ENCODE results near the gene TRPM2.

Gene TRPM2

DNA sequence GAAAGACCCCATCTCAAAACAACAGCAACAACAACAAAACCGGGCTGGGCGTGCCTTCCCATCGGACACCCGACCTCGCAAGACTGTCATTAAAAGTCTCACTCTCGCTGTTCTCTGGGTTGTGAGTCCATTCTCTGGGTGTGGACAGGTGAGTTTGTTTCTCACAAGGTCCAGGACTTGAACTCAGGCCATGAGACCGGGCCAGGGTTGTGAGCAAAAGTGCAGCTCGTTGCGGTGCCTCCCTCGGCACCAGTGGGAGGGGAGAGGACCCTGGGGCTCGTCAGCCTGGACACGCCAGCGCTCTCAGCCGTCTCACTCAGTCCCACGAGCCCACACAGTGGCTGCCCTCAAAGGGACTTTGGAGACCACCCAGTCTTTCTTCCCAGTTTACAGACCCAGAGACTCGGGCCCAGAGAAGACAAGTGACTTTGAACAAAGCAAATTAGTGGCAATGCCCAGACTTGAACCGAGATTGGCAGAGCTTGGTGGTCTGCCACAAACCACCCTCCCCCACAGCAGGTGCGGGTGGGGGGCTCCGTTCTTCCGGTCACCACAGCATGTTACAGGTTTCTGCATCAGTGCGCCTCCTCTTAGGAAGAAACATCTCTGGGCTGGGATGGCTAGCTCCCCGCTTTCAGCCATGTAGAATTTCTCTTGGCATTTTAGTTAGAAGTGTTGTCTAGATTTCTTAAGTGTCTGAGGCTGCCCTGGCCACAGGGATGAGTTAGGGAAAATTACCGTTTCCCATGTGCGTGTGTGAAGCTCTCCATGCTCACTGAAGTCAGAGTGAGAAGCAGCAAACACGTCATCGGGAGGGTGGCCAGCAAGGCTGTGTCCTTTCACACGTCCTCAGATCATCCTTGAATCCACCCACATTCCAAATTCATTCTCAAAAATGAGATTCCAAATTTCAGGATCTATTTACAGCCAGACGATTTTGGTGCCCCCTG is 130.1 kb downstream of the TRPM2 start:
- no peak for DNase-seq (ENCODE audit: low spot score)

DNA sequence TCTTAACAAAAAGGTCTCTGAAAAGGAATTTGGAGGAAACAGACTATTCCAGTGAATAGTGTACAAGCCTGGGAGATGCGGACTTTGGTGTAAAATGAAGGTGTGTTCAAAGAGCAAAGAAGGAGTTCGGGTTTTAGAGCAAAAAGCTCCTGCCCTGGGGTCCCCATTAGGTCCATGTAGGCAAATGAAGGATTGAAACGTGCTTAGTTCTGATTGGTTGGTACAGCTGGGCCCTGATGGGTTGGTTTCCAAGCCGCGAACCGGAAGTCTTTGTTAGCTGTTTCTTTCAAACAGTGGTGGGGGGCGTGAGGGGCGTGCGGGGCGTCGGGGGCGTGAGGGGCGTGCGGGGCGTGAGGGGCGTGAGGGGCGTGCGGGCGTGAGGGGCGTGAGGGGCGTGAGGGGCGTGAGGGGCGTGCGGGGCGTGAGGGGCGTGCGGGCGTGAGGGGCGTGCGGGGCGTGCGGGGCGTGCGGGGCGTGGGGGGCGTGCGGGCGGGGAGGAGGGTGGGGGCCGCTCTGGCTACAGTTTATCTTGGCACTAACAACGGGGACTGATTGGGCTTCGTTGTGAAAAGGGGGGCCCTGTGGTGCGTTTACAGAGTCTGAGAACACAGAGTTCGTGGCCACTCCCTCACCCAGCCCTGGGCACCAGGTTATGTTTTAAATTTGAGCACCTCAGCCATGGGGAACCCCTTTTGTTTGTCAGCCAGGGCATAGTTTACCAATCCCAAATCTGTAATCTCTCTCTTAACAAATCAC is 131.3 kb downstream of the TRPM2 start:
- DNase-seq (ENCODE audit: low spot score): no peak

DNA sequence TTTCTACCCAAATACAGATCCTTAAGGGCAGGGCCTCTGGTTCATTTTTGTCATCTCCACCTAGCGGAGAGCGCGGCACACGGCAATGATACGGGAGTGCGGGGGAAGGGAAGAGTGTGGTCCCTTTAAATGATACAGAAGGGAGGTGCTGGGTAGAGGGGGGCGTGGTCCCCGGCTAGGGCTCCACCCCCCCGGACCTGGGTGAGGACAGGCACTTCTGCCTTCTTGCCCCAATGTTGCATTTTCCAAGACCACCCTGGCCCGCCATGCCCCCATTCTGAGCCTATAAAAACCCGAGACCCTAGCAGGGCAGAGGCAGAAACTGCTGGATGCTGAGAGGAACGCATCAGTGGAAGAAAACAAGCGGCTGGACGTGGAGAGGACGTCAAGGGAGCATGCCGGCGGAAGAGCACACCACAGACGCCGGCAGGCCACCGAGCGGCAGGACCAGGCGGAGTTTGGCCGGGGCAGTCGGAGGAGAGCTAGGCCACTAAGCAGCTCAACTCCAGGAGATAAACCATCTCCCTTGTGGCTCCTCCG is 131.9 kb downstream of the TRPM2 start:
- no peak for DNase-seq (ENCODE audit: low spot score)

DNA sequence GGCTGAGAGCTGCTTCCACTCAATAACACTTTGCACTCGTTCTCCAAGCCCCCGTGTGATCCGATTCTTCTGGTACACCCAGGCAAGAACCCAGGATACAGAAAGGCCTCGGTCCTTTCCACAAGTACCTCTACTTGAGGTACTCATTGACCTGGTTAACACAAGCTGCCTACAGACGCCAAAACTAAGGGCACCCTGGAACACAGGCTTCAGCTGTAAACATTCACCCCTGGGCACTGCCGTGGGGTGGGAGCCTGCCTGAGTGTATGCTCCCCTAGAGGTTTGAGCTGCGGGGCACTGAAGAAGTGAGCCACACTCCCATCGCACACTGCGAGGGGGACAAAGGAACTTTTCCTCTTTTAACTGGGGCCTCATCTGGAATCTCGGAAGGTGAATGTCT is 132.4 kb downstream of the TRPM2 start:
- no peak for DNase-seq (ENCODE audit: low spot score)

DNA sequence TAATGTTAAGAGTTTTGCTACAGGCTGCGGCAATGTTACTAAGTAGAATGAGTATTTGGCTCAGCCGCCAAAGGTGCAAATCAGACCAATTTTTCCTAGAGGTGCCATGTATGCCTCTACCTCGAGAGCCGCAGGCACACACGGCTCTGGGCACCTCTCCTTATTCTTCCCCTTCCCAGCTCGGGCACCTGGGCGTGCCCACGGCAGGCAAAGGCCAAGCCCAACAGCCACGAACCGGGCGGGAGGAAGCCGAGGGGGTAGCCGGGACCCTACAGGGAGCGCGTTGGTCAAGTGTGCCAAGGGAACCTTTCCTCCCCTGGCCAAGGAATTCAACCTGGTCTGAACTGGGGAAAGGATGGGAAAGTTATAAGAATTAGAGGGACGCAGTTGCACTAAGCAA is 132.9 kb downstream of the TRPM2 start:
- DNase-seq (ENCODE audit: low spot score): no peak

DNA sequence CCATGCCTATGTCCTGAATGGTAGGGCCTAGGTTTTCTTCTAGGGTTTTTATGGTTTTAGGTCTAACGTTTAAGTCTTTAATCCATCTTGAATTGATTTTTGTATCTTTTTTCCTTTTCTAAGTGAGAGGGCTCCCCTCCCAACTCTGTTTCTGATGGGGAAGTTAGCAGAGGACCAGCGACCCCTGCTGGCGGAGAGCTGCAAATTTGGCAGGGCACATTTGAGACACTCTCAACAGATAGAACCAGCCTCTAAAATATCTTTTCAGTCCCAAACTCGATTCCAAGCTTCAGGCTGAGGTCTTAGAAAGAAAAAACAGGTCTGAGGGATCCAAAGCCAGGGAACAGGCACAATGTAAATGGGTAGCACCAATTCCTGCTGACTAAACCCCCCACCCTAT is 134.4 kb downstream of the TRPM2 start:
- no peak for DNase-seq (ENCODE audit: low spot score)

DNA sequence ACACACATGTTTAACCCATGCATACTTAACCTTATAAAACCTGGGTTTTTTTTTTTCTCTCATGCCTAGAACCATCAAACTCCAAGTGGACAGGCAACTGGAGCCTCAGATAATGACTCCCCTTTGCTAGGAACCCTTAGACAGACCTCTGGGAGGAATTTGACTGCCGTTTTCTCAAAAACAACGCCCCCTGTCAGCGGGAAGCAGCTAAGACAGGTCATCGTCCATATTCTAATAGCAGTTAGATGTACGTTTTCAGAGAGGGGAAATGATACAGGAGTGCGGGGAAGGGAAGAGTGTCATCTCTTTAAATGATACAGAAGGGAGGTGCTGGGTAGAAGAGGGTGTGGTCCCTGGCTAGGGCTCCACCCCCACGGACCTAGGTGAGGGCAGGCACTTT is 136.5 kb downstream of the TRPM2 start:
- no peak for DNase-seq (ENCODE audit: low spot score)

DNA sequence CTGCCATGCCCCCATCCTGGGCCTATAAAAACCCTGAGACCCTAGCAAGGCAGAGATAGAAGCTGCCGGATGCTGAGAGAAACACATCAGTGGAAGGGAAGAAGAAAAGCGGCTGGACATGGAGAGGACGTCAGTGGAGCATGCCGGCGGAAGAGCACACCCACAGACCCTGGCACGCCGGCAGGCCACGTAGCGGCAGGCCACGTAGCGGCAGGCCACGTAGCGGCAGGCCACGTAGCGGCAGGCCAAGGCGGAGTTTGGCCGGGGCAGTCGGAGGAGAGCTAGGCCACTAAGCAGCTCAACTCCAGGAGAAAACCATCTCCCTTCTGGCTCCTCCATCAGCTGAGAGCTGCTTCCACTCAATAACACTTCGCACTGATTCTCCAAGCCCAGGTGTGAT is 137.0 kb downstream of the TRPM2 start:
- DNase-seq (ENCODE audit: low spot score): no peak

DNA sequence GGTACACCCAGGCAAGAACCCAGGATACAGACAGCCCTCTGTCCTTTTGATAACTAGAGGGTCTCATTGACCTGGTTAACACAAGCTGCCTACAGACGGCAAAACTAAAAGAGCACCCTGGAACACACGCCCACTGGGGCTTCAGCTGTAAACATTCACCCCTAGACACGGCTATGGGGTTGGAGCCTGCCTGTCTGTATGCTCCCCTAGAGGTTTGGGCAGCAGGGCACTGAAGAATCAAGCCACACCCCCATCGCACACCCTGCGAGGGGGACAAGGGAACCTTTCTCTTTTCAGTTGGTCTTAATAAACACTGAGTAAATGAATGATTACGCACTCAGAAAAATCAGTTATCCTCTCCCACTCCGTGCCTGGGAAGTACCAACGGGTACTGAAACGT is 137.4 kb downstream of the TRPM2 start:
- no peak for DNase-seq (ENCODE audit: low spot score)

Small RNA genes lying within 50 kb of the gene (small RNA-seq; reads per million reads assigned to genes)
- gene RF00285: 0 reads per million in 2 experiments

All from SK-N-DZ (cell line).